ENCODE results near the gene ALPL. TPM values are rescaled to one million over a fixed set of nuclear protein-coding genes. Genes with fewer than 3 reads are reported as not detected.

The ALPL gene
- total RNA-seq, 2 experiments from 2014 or later: not detected

DNA sequence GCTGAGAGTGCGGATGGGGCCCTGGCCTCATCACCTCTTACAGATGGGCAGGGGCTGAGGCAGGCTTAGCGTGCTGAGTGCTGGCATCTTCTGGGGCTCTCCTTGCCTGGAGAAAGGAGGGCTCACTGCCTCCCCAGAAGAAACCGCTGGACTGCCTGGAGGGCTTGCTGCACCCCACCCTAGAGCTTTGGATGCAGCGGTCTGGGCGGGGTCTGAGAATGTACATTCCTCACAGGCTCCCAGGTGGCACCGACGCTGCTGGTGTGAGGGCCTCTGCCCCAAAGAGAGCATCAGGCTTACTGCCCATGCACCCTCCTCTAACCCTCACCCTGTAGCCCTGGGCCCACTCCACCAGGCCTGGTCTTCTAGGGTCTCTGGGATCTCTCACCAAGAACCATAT is 108.8 kb downstream of the ALPL start:
- ATAC-seq: no peak
- Mint-ChIP-seq H3K27me3 (peaks cover 17% of the 10 kb centered on the region), H3K9me3 (no peaks in the 10 kb centered on the region), H3K4me3 (no peak overlapping the region), H3K4me1 (ENCODE audit: low read depth) (no peaks in the 10 kb centered on the region), H3K27ac (no peak overlapping the region), H3K36me3 (ENCODE audit: low read depth) (no peaks in the 10 kb centered on the region)
- POLR2A ChIA-PET: interaction anchor here (0.8 kb wide), 1 partner anchor 8 kb away, joined by 3 read pairs; no protein-coding TSS in a partner anchor
- TF ChIP-seq, protein P1, sequence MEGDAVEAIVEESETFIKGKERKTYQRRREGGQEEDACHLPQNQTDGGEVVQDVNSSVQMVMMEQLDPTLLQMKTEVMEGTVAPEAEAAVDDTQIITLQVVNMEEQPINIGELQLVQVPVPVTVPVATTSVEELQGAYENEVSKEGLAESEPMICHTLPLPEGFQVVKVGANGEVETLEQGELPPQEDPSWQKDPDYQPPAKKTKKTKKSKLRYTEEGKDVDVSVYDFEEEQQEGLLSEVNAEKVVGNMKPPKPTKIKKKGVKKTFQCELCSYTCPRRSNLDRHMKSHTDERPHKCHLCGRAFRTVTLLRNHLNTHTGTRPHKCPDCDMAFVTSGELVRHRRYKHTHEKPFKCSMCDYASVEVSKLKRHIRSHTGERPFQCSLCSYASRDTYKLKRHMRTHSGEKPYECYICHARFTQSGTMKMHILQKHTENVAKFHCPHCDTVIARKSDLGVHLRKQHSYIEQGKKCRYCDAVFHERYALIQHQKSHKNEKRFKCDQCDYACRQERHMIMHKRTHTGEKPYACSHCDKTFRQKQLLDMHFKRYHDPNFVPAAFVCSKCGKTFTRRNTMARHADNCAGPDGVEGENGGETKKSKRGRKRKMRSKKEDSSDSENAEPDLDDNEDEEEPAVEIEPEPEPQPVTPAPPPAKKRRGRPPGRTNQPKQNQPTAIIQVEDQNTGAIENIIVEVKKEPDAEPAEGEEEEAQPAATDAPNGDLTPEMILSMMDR (IDR thresholded peaks at IDR 0.05): no peak
- no peak for DNase-seq
- intact Hi-C loops (cut with micrococcal nuclease): no loop called here
- CTCF ChIA-PET: no interaction called here

DNA sequence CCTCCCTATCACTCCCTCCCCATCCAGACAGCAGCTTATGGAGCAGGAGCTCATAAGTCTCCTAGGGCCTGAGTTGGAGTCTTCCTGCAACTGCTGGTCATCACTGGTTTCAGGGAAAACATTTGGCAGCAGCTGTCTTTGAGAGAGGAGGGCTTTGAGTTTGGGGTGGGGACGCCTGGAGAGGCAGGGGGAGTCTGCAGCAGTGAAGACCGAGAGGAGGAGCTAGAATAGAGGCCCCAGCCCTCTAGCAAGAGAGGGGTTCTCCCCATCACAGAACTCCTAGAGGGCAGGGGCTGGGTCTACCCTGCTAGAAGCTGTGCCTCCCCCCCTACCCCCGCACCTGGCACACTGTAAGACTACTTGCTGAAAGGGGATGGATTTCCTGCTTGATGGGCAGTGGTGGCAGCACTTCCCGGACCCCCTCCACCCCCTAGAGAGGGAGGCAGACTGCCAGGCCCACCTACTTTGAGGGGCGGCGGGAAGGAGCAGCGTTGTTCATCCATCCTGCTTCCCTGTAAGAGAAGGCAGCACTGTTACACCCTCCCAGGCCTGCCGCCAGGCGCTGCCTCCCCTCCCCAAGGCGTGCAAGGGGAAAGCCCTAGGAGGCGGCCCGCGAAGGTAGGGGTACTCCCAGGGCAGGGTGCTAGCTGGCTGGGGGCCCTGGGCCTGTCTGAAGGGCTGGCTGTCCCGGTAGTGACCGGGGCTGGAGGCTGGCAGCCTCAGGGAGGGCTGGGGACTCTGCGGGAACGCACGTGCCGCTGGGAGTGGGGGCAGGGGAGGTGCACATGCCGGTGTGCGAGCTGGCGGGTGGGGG is 109.5 kb downstream of the ALPL start:
- intact Hi-C loops (cut with micrococcal nuclease): no loop called here
- Mint-ChIP-seq H3K27me3 (peaks cover 17% of the 10 kb centered on the region), H3K4me1 (ENCODE audit: low read depth) (no peaks in the 10 kb centered on the region), H3K27ac (no peak overlapping the region), H3K9me3 (no peaks in the 10 kb centered on the region), H3K4me3 (no peak overlapping the region), H3K36me3 (ENCODE audit: low read depth) (no peaks in the 10 kb centered on the region)
- DNase-seq (no peak), ATAC-seq (no peak)
- ChIA-PET POLR2A (no interaction called here), CTCF (no interaction called here)
- TF ChIP-seq, protein P1 (IDR thresholded peaks at IDR 0.05): no peak

DNA sequence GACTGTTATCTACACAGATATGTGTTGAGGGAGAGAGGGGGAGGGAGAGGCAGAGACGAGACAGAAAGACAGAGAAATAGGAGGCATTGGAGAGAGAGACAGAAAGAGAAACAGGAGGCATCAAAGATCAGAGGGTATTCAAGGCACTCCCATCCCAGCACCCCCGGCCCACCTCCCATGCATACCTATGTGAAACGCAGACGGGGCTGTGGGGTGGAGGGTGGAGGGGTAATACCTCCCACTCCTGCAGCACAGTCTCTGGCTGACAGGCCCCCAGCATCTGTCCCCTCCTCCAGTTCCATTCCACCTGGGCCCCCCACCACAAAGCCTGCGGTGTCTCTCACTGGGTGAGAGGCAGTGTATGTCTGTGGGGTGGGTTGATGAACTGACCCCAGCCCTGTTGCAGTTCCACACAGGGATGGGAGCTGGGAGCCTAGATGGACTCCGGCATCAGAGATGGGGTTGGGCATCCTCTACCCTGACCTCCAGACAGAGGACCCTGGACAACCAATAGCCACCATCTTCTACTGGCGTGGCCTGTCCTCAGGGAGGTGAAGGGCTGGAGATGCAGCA is 110.2 kb downstream of the ALPL start:
- no peak for DNase-seq
- Mint-ChIP-seq H3K4me3 (no peak overlapping the region), H3K27ac (no peak overlapping the region), H3K27me3 (peaks cover 19% of the 10 kb centered on the region), H3K36me3 (ENCODE audit: low read depth) (no peaks in the 10 kb centered on the region), H3K4me1 (ENCODE audit: low read depth) (no peaks in the 10 kb centered on the region), H3K9me3 (no peaks in the 10 kb centered on the region)
- CTCF ChIA-PET: no interaction called here
- POLR2A ChIA-PET: no interaction called here
- no peak for ATAC-seq
- TF ChIP-seq, protein P1 (IDR thresholded peaks at IDR 0.05): no peak
- intact Hi-C loops (cut with micrococcal nuclease): no loop called here

DNA sequence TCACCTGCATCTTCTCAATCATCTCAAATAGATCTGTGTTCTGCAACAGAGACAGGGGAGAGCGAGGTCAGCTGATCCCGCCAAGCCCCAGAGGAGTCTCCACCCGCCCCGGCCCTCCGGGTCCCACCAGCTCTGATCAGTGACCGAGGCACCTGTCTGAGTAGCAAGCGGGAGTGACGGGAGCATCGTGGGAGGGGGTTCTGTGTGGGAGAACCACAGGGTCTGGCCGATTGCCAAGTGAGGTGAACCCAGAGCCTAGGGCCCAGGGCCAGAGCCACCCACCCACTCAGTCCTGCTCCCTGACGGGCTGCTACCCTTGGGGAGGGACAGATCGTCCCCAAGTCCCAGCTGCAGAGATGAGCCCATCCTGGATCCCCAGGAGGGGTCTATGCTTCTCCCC is 110.8 kb downstream of the ALPL start:
- H3K4me1 Mint-ChIP-seq (ENCODE audit: low read depth): no peaks in the 10 kb centered on the region
- CTCF ChIA-PET: no interaction called here
- no peaks in the 10 kb centered on the region for H3K9me3 Mint-ChIP-seq
- ATAC-seq (no peak), DNase-seq (no peak)
- H3K27me3 Mint-ChIP-seq: peaks cover 19% of the 10 kb centered on the region
- H3K36me3 Mint-ChIP-seq (ENCODE audit: low read depth): no peaks in the 10 kb centered on the region
- intact Hi-C loops (cut with micrococcal nuclease): no loop called here
- POLR2A ChIA-PET: no interaction called here
- H3K4me3 Mint-ChIP-seq: no peak overlapping the region
- H3K27ac Mint-ChIP-seq: no peak overlapping the region
- TF ChIP-seq, protein P1 (IDR thresholded peaks at IDR 0.05): no peak

DNA sequence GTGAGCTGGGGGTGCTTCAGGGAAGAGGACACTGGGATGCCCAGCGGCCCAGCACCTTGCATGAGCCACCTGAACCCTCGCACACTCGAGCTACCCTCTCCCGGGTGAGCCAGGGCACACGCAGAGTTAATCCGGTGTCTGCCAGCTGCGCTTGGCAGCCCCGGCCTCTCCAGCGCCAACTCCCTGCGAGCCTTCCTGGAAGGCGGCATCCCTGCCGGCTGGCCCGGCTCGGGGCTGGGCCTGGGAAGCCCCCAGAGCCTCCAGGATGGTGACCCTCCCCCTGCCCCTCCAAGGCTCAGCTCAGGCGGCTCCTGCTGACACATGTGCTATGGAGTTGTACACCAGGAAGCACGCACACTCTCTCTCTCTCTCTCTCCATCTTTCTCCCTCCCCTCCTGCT is 111.3 kb downstream of the ALPL start:
- H3K36me3 Mint-ChIP-seq (ENCODE audit: low read depth): no peaks in the 10 kb centered on the region
- H3K27me3 Mint-ChIP-seq: peaks cover 19% of the 10 kb centered on the region
- no peak overlapping the region for H3K4me3 Mint-ChIP-seq
- H3K4me1 Mint-ChIP-seq (ENCODE audit: low read depth): no peaks in the 10 kb centered on the region
- ATAC-seq (no peak), DNase-seq (no peak)
- intact Hi-C loops (cut with micrococcal nuclease): no loop called here
- CTCF ChIA-PET: no interaction called here
- H3K9me3 Mint-ChIP-seq: no peaks in the 10 kb centered on the region
- TF ChIP-seq, protein P1 (IDR thresholded peaks at IDR 0.05): no peak
- no peak overlapping the region for H3K27ac Mint-ChIP-seq
- POLR2A ChIA-PET: interaction anchor here (1.1 kb wide), 1 partner anchor 54 kb away, joined by 3 read pairs; no protein-coding TSS in a partner anchor
